MCF 10A (cell line): ENCODE data around the gene TRIM45. TPM values are rescaled to one million over a fixed set of nuclear protein-coding genes. Genes with fewer than 3 reads are reported as not detected.

ENCODE experiments used
- BruUV-seq: library from RNA; stranded (reverse); fragments of 400-500 nt; replicated peaks from 2 replicates; lab custom pipeline; 2021; lab: Mats Ljungman, UMichigan
- CTCF ChIA-PET: fragments of 300-600 bp; sonication (Branson Sonifier 250); formaldehyde crosslinking; extraction: SDS; loops from one replicate; lab custom pipeline; 2021; ENCODE audit warnings: antibody characterized with exemption, inconsistent platforms; lab: Yijun Ruan, JAX
- POLR2A ChIA-PET: fragments of 300-600, 350-650 bp; sonication (Branson Sonifier 250); formaldehyde crosslinking; extraction: SDS; loops from one replicate; lab custom pipeline; 2020; ENCODE audit warnings: antibody characterized with exemption, inconsistent platforms; lab: Yijun Ruan, JAX
- DNase-seq: peaks from one replicate; pipeline ENCODE4 v3.0.0-alpha.2; 2018; ENCODE audit not compliant: unreplicated experiment
- H3K27ac Mint-ChIP-seq: one replicate; pipeline ENCODE4 v1.8.0; 2022; ENCODE audit warnings: mild to moderate bottlenecking, low read depth, mixed read lengths; ENCODE audit not compliant: unreplicated experiment
- H3K27me3 Mint-ChIP-seq: one replicate; pipeline ENCODE4 v1.8.0; 2022; ENCODE audit warnings: mixed read lengths; ENCODE audit not compliant: insufficient read depth, unreplicated experiment
- H3K36me3 Mint-ChIP-seq: one replicate; pipeline ENCODE4 v1.8.0; 2022; ENCODE audit warnings: mild to moderate bottlenecking, moderate library complexity, mixed read lengths; ENCODE audit not compliant: insufficient read depth, unreplicated experiment
- H3K4me1 Mint-ChIP-seq: one replicate; pipeline ENCODE4 v1.8.0; 2022; ENCODE audit warnings: mixed read lengths; ENCODE audit not compliant: insufficient read depth, unreplicated experiment
- H3K4me3 Mint-ChIP-seq: one replicate; pipeline ENCODE4 v1.8.0; 2022; ENCODE audit warnings: mild to moderate bottlenecking, moderate library complexity, mixed read lengths; ENCODE audit not compliant: unreplicated experiment
- H3K9me3 Mint-ChIP-seq: one replicate; pipeline ENCODE4 v1.8.0; 2022; ENCODE audit warnings: mixed read lengths; ENCODE audit not compliant: unreplicated experiment
- CTCF ChIP-seq: fragments of 200-600 bp; IDR thresholded peaks from one replicate; pipeline ENCODE4 v1.8.0; 2022; ENCODE audit warnings: antibody characterized with exemption, mild to moderate bottlenecking; ENCODE audit not compliant: unreplicated experiment
- intact Hi-C: fragments of 100-400 bp; cut with micrococcal nuclease; formaldehyde crosslinking; loops from 2 replicates; pipeline ENCODE4 v1.14.1; 2022
- total RNA-seq: library from RNA; stranded (reverse); gene quantifications from 2 replicates; pipeline ENCODE4 v1.2.3, GENCODE V29; 2022

Gene TRIM45
- total RNA-seq, 1 experiment from 2014 or later: 1.6 TPM

- H3K9me3 Mint-ChIP-seq: no peaks in the 10 kb centered on the region
- peaks cover 19% of the 10 kb centered on the region for H3K4me1 Mint-ChIP-seq
- H3K27ac Mint-ChIP-seq: no peak overlapping the region
- DNase-seq: no peak
- TF ChIP-seq CTCF: no peak
- H3K36me3 Mint-ChIP-seq: no peaks in the 10 kb centered on the region
- BruUV-seq: no TSS peak
- no peak overlapping the region for H3K4me3 Mint-ChIP-seq
- POLR2A ChIA-PET: interaction anchor here (0.6 to 1.0 kb wide), 2 partner anchors 180 to 201 kb away, joined by 3 to 4 read pairs; no protein-coding TSS in a partner anchor
- no peaks in the 10 kb centered on the region for H3K27me3 Mint-ChIP-seq
- intact Hi-C loops: no loop called here
- CTCF ChIA-PET: interaction anchor here (1.2 to 2.1 kb wide), 4 partner anchors 10 to 172 kb away, joined by 3 to 6 read pairs (median 4); no protein-coding TSS in a partner anchor
Measured at GRCh38 chr1:117112047-117112717, 9.4 kb downstream of the TRIM45 start.

GRCh38 chr1:117110774-117111173, 10.8 kb downstream of the TRIM45 start:
- no peaks in the 10 kb centered on the region for H3K36me3 Mint-ChIP-seq
- no peak overlapping the region for H3K4me3 Mint-ChIP-seq
- no peaks in the 10 kb centered on the region for H3K9me3 Mint-ChIP-seq
- H3K27ac Mint-ChIP-seq: no peak overlapping the region
- peak; percentile 48 for DNase-seq
- ChIA-PET POLR2A (interaction anchor here (0.5 kb wide), 1 partner anchor 506 kb away, joined by 4 read pairs; no protein-coding TSS in a partner anchor), CTCF (interaction anchor here (0.6 to 2.4 kb wide), 7 partner anchors 12 to 404 kb away, joined by 3 to 17 read pairs (median 4); no protein-coding TSS in a partner anchor)
- TF ChIP-seq CTCF: no peak
- H3K4me1 Mint-ChIP-seq: peaks cover 19% of the 10 kb centered on the region
- BruUV-seq: no TSS peak
- no peaks in the 10 kb centered on the region for H3K27me3 Mint-ChIP-seq
- intact Hi-C loops: no loop called here

- Mint-ChIP-seq H3K27ac (no peak overlapping the region), H3K27me3 (no peaks in the 10 kb centered on the region), H3K4me3 (no peak overlapping the region), H3K9me3 (no peaks in the 10 kb centered on the region), H3K36me3 (peaks cover 14% of the 10 kb centered on the region), H3K4me1 (peaks cover 19% of the 10 kb centered on the region)
- ChIA-PET CTCF (interaction anchor here (0.7 to 1.4 kb wide), 4 partner anchors 15 to 39 kb away, joined by 3 to 6 read pairs (median 3); no protein-coding TSS in a partner anchor), POLR2A (interaction anchor here (0.6 to 0.7 kb wide), 2 partner anchors 592 to 1187 kb away, joined by 3 read pairs; no protein-coding TSS in a partner anchor)
- BruUV-seq: no TSS peak
- DNase-seq: no peak
- intact Hi-C loops: no loop called here
- TF ChIP-seq CTCF: no peak
Measured at GRCh38 chr1:117107364-117107763, 14.2 kb downstream of the TRIM45 start.

- BruUV-seq: no TSS peak
- Mint-ChIP-seq H3K27me3 (no peaks in the 10 kb centered on the region), H3K36me3 (peaks cover 20% of the 10 kb centered on the region), H3K4me1 (peaks cover 19% of the 10 kb centered on the region), H3K4me3 (no peak overlapping the region), H3K27ac (no peak overlapping the region), H3K9me3 (no peaks in the 10 kb centered on the region)
- intact Hi-C loops: no loop called here
- ChIA-PET CTCF (interaction anchor here (0.6 to 1.4 kb wide), 5 partner anchors 16 to 301 kb away, joined by 3 to 4 read pairs (median 3); no protein-coding TSS in a partner anchor), POLR2A (no interaction called here)
- no peak for TF ChIP-seq CTCF
- no peak for DNase-seq
Measured at GRCh38 chr1:117106478-117106877, 15.1 kb downstream of the TRIM45 start.
